Peyer's patch (tissue), 4 donors: ENCODE measurements around the gene B4GALT1.

ENCODE experiments used
- POLR2A ChIP-seq, 2 donors: fragments of 450-650 bp; IDR thresholded peaks; one replicate each; pipeline ENCODE4 v1.5.1; 2017; ENCODE audit warnings: antibody characterized with exemption in 2 of 2, mild to moderate bottlenecking in 2 of 2, moderate library complexity in 2 of 2
- TF ChIP-seq, protein P1 (sequence below), 6 experiments: fragments of 450-650 bp in 4 of 6; fragments of 200-600 bp in 2 of 6; sonication (generic) in 1 of 6; IDR thresholded peaks; one replicate each; pipeline ENCODE4 v1.5.1; 2017 to 2019; ENCODE audit warnings: antibody characterized with exemption in 6 of 6, mild to moderate bottlenecking in 3 of 6, moderate library complexity in 1 of 6

GRCh38 chr9:33151601-33152000 lies 15.5 kb downstream of the B4GALT1 start:
- TF ChIP-seq, protein P1, sequence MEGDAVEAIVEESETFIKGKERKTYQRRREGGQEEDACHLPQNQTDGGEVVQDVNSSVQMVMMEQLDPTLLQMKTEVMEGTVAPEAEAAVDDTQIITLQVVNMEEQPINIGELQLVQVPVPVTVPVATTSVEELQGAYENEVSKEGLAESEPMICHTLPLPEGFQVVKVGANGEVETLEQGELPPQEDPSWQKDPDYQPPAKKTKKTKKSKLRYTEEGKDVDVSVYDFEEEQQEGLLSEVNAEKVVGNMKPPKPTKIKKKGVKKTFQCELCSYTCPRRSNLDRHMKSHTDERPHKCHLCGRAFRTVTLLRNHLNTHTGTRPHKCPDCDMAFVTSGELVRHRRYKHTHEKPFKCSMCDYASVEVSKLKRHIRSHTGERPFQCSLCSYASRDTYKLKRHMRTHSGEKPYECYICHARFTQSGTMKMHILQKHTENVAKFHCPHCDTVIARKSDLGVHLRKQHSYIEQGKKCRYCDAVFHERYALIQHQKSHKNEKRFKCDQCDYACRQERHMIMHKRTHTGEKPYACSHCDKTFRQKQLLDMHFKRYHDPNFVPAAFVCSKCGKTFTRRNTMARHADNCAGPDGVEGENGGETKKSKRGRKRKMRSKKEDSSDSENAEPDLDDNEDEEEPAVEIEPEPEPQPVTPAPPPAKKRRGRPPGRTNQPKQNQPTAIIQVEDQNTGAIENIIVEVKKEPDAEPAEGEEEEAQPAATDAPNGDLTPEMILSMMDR (IDR thresholded peaks at IDR 0.05), result no peak
- no peak for TF ChIP-seq POLR2A (IDR thresholded peaks at IDR 0.05)
